PC-3 (cell line): ENCODE measurements around the gene DPPA5. TPM values are rescaled to one million over a fixed set of nuclear protein-coding genes. Genes with fewer than 3 reads are reported as not detected.

Experiments
- ATAC-seq: fragments of 200-7000 bp; cut with Tn5 transposase; 2 replicates; pipeline ENCODE4 v1.9.1; 2020; ENCODE audit warnings: mild to moderate bottlenecking, moderate library complexity
- BruUV-seq: library from RNA; stranded (reverse); fragments of 400-500 nt; replicated peaks from 2 replicates; lab custom pipeline; 2021; lab: Mats Ljungman, UMichigan
- CTCF ChIA-PET: fragments of 300-600 bp; sonication (Branson Sonifier 250); formaldehyde crosslinking; loops from one replicate; lab custom pipeline; 2022; ENCODE audit warnings: antibody characterized with exemption; lab: Charles Lee
- POLR2A ChIA-PET: fragments of 300-600 bp; sonication (Branson Sonifier 250); formaldehyde crosslinking; loops from one replicate; lab custom pipeline; 2022; ENCODE audit warnings: antibody characterized with exemption; ENCODE audit not compliant: unreplicated experiment; lab: Charles Lee
- DNase-seq: peaks from one replicate; pipeline ENCODE4 v3.0.0-alpha.2; 2015
- H2AFZ ChIP-seq: fragments of 300-600 bp; sonication (generic); 2 replicates; pipeline ENCODE4 v1.6.0; 2016; ENCODE audit warnings: antibody characterized with exemption, low read length
- H3F3A ChIP-seq: fragments of 300-600 bp; sonication (generic); one replicate; pipeline ENCODE4 v1.6.0; 2017; ENCODE audit warnings: antibody characterized with exemption, low read length, control low read depth, mild to moderate bottlenecking; ENCODE audit not compliant: unreplicated experiment
- H3K27ac ChIP-seq: fragments of 300-600 bp; sonication (generic); 2 replicates; pipeline ENCODE4 v1.5.1; 2016; ENCODE audit warnings: mild to moderate bottlenecking, low read length
- H3K27me3 ChIP-seq: fragments of 300-600 bp; sonication (generic); 2 replicates; pipeline ENCODE4 v1.6.1; 2016; ENCODE audit warnings: low read length, mixed read lengths
- H3K36me3 ChIP-seq: fragments of 300-600 bp; sonication (generic); 2 replicates; pipeline ENCODE4 v1.6.1; 2016; ENCODE audit warnings: low read depth, mixed run types, low read length, mixed read lengths
- H3K4me1 ChIP-seq: fragments of 300-600 bp; sonication (generic); 2 replicates; pipeline ENCODE4 v1.5.1; 2016; ENCODE audit warnings: low read length; ENCODE audit not compliant: insufficient read depth
- H3K4me2 ChIP-seq: fragments of 300-600 bp; sonication (generic); 2 replicates; pipeline ENCODE4 v1.6.0; 2016; ENCODE audit warnings: low read length
- H3K4me3 ChIP-seq: fragments of 300-600 bp; sonication (generic); 2 replicates; pipeline ENCODE4 v1.5.1; 2016; ENCODE audit warnings: mild to moderate bottlenecking, low read length, mixed read lengths
- H3K79me2 ChIP-seq: fragments of 300-600 bp; sonication (generic); 2 replicates; pipeline ENCODE4 v1.6.1; 2017; ENCODE audit warnings: low read length, mixed read lengths
- H3K9ac ChIP-seq: fragments of 300-600 bp; sonication (generic); 2 replicates; pipeline ENCODE4 v1.6.0; 2016; ENCODE audit warnings: mild to moderate bottlenecking, low read length
- H3K9me2 ChIP-seq: fragments of 300-600 bp; sonication (generic); replicated peaks from 2 replicates; pipeline ENCODE4 v1.6.1; 2016; ENCODE audit warnings: mixed run types, low read length, mixed read lengths
- H3K9me3 ChIP-seq: fragments of 300-600 bp; sonication (generic); 2 replicates; pipeline ENCODE4 v1.6.1; 2016; ENCODE audit warnings: low read length, mixed read lengths
- H4K20me1 ChIP-seq: fragments of 300-600 bp; sonication (generic); 2 replicates; pipeline ENCODE4 v1.6.1; 2016; ENCODE audit warnings: low read length, mixed read lengths
- CTCF ChIP-seq: fragments of 300-600 bp; sonication (generic); conservative IDR thresholded peaks from 2 replicates; pipeline ENCODE4 v1.5.1; 2017; ENCODE audit warnings: antibody characterized with exemption, low read depth, mild to moderate bottlenecking, low read length
- EZH2 ChIP-seq: fragments of 300-600 bp; sonication (generic); IDR thresholded peaks from one replicate; pipeline ENCODE4 v1.6.1; 2017; ENCODE audit warnings: antibody characterized with exemption, mild to moderate bottlenecking, low read length; ENCODE audit not compliant: unreplicated experiment
- EZH2phosphoT487 ChIP-seq: fragments of 300-600 bp; sonication (generic); IDR thresholded peaks from 2 replicates; pipeline ENCODE4 v1.6.1; 2018; ENCODE audit warnings: mild to moderate bottlenecking, antibody characterized with exemption, low read length, borderline replicate concordance
- intact Hi-C: fragments of 100-400 bp; cut with micrococcal nuclease; formaldehyde crosslinking; loops from 2 replicates; pipeline ENCODE4 v1.9.0; 2023
- total RNA-seq: library from RNA; depleted of rRNA; stranded (reverse); fragments of >200 nt; gene quantifications from 2 replicates; pipeline ENCODE4 v1.2.3, GENCODE V29; 2014

DPPA5 gene
- total RNA-seq, 1 experiment from 2014 or later, result not detected

- POLR2A ChIA-PET, result no interaction called here
- ATAC-seq, result no peak
- CTCF ChIA-PET, result no interaction called here
Measured at GRCh38 chr6:73395875-73396274, 41.8 kb upstream of the DPPA5 start.

GRCh38 chr6:73394577-73395354 lies 40.7 kb upstream of the DPPA5 start, which contains the start of gene DDX43:
TSS of gene DDX43 (plus strand) at chr6:73394828. CDS start at chr6:73394906, 78 bp downstream.
- BruUV-seq, result no TSS peak

More at GRCh38 chr6:73395875-73396274, 41.8 kb upstream of the DPPA5 start:
- intact Hi-C loops, result no loop called here
- no peaks in the 10 kb centered on the region for H3K27me3 ChIP-seq
- H2AFZ ChIP-seq, result no peak overlapping the region
- peaks cover 18% of the 10 kb centered on the region for H3K4me1 ChIP-seq
- no peaks in the 10 kb centered on the region for H3F3A ChIP-seq
- no peak overlapping the region for H3K27ac ChIP-seq
- no peak for DNase-seq
- no peak overlapping the region for H3K4me2 ChIP-seq
- no TSS peak for BruUV-seq
- H3K4me3 ChIP-seq, result no peak overlapping the region
- H3K9me3 ChIP-seq, result no peaks in the 10 kb centered on the region
- no peaks in the 10 kb centered on the region for H4K20me1 ChIP-seq
- H3K9me2 ChIP-seq, result no peaks in the 10 kb centered on the region
- TF ChIP-seq CTCF (no peak), EZH2phosphoT487 (no peak), EZH2 (no peak)
- H3K79me2 ChIP-seq, result no peaks in the 10 kb centered on the region
- H3K36me3 ChIP-seq, result no peaks in the 10 kb centered on the region
- H3K9ac ChIP-seq, result no peak overlapping the region

More at GRCh38 chr6:73394577-73395354, 40.7 kb upstream of the DPPA5 start, which contains the start of gene DDX43:
- H3K9ac ChIP-seq, result no peak within 1 kb of the TSS
- H3K79me2 ChIP-seq, result no peaks in the 10 kb centered on the region
- H3K27ac ChIP-seq, result no peak within 1 kb of the TSS
- ChIA-PET POLR2A (no interaction called here), CTCF (no interaction called here)
- H2AFZ ChIP-seq, result no peak within 1 kb of the TSS
- no peak for DNase-seq
- no peak for TF ChIP-seq EZH2phosphoT487
- TF ChIP-seq EZH2, result no peak
- no peak for TF ChIP-seq CTCF
- no peaks in the 10 kb centered on the region for H3K36me3 ChIP-seq
- no peaks in the 10 kb centered on the region for H4K20me1 ChIP-seq
- no peaks in the 10 kb centered on the region for H3K9me2 ChIP-seq
- H3K9me3 ChIP-seq, result no peaks in the 10 kb centered on the region
- intact Hi-C loops, result no loop called here
- ATAC-seq, result no peak
- H3K27me3 ChIP-seq, result no peaks in the 10 kb centered on the region
- no peak within 1 kb of the TSS for H3K4me2 ChIP-seq
- H3K4me3 ChIP-seq, result no peak within 1 kb of the TSS
- H3K4me1 ChIP-seq, result peaks cover 13% of the 10 kb centered on the region
- H3F3A ChIP-seq, result no peaks in the 10 kb centered on the region
